OCI-M2 (cell line): ENCODE results near the gene PIM3.

Experiments
- DNase-seq: peaks from one replicate; lab custom pipeline; 2025; ENCODE audit not compliant: unreplicated experiment; lab: John Stamatoyannopoulos, UW

Gene PIM3

DNA sequence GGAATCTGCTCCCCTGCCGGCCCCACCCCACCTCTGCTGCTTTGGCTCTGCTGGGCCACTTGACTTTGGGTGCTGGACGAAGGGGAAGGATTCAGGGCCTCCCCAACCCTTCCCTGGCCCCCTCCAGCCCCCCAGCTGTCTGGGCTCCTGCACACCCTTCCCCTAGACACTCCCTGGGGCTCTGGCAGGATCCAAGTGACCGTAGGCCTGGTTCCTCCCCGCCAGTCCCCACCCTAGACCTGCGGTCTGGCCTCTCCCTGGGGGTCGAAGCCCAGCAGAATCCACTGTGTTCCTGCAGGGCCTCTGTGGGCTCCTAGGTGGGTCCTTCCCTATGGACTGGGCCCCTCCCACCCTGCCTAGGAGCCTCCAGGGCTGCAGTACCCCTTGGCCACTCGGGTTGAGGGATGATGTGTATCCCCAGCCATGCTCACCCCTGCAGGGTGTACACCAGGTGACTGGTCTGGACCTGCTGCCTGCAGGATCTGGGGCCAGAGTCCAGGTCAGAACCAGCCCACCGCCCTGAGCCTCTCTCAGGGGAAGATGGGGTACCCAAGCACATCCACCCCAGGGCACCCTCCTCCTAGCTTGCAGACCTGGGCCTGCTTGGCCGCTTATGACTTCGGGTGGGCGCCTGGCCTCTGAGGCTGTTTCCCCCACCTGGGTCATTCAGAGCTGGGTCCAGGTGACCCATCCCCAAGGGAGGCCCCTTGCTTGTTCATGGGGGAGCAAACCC, 5.6 kb downstream of the PIM3 start:
- no peak for DNase-seq

GRCh38 chr22:49966774-49967705, 6.5 kb downstream of the PIM3 start:
- DNase-seq = no peak

GRCh38 chr22:49967706-49968208, 7.2 kb downstream of the PIM3 start:
- DNase-seq = no peak

- DNase-seq = no peak
Measured at GRCh38 chr22:49968313-49968830, 7.8 kb downstream of the PIM3 start.

DNA sequence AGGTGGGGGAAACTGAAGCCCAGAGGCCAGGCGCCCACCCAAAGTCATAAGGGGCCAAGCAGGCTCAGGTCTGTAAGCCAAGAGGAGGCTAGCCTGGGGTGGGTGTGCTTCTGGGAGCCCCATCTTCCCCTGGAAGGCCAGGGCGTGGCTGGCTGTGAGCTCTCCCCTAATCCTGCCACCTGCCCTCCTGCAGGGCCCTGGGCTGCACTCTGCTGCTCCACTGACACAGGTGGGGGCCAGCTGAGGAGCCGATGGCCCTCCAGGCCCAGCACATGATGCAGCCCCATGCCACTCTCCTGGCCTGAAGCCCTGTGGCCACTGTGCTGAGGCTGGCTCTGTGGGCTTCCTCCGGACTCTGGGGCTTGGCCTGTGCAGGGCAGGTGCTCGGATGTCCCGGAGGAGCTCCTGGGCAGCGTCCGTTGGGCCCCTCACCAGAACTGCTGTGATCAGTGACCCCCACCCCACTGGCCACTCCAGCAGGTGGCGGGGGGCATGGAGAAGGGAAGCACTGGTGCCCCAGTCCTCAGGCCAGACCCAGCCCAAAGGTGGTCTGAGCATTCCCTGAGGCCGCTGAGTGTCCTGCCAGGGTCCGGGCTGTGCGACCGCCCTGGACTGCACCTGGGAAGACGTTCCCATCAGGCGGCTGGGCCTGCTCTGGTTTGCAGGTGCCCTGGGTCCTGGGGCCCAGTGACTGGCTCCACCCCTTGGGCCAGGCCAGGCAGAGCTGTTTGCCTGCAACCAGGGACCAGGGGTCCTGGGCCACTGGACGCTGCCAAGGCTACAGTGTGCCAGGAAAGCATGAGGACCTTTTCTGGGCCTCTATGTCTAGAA, 8.5 kb downstream of the PIM3 start:
- DNase-seq = no peak

GRCh38 chr22:49969751-49970527, 9.4 kb downstream of the PIM3 start:
- no peak for DNase-seq

DNA sequence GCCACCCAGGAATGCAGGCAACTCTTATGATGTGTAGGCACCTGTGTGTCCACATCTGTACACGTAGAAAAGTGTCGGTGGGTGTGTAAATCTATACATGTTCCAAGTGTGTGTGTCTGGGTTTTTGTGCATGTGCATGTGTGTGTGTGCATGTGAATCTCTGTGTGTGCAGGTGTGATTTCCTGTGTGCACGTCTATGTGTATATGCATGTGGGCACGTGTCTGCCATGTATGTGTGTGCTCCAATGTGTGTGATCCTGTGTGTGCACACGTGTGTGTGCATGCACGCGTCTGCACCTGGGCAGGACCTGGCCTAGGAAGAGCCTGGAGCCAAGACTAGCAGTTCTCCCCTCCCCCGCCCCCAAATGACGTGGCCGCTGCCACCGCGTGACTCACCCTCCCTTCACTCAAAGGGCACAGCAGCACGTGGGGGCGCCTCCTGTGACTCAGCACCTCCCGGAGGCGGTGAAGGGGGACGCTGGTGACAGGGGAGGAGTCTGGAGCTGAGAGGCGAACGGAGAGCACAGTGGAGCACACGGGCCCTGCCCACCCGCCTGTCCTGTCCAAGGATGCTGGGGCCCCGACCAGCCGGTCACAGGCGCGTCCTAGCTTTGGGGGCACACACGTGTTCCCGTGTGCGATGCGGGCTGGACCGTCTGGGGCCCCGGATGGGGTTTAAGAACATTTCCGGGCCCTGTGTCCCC, 10.1 kb downstream of the PIM3 start:
- peak; percentile 41 for DNase-seq

DNA sequence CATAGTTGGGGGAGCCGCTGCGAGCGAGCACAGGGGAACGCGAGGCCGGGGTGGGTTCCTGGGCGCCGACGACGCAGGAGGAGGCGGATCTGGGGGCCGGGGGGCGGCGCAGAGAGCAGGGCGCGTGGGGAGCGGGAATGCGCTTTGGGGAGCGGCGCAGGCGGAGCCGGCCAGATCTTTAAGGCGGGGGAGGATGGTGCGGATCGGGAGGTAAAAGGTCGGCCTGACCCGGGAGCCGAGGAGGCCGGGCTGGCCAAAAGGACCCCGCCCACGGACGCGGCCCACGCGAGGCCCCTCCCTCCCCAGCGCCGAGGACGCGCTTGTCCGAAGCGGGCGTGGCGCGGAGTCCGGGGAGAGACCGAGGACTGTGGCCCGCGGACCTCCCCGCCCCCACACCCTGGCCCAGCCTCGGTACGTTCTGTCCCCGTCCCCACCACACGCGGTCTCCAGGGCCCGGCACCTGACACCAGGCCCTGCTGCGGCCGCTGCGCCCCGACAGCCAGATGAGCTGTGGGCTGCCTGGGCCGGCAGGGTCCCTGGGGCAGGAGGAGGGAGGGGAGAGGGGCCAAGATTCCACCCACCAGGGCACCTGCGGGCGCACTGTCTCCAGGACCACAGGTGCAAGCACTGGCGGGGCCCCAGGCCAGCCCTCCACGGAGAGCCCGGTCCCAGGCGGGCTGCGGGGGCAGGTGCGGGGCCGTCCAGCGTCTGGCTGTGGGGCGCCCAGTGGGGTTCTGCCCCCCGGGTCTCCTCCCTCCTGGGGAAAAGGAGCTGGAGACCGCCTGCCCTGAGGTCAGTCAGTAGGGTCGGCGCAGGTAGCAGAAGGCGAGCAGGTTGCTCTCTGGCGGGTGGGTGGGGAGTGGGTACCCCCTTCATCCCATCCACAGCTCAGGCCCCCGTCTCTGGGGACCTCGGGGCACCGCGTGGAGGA, 10.9 kb downstream of the PIM3 start:
- no peak for DNase-seq

DNA sequence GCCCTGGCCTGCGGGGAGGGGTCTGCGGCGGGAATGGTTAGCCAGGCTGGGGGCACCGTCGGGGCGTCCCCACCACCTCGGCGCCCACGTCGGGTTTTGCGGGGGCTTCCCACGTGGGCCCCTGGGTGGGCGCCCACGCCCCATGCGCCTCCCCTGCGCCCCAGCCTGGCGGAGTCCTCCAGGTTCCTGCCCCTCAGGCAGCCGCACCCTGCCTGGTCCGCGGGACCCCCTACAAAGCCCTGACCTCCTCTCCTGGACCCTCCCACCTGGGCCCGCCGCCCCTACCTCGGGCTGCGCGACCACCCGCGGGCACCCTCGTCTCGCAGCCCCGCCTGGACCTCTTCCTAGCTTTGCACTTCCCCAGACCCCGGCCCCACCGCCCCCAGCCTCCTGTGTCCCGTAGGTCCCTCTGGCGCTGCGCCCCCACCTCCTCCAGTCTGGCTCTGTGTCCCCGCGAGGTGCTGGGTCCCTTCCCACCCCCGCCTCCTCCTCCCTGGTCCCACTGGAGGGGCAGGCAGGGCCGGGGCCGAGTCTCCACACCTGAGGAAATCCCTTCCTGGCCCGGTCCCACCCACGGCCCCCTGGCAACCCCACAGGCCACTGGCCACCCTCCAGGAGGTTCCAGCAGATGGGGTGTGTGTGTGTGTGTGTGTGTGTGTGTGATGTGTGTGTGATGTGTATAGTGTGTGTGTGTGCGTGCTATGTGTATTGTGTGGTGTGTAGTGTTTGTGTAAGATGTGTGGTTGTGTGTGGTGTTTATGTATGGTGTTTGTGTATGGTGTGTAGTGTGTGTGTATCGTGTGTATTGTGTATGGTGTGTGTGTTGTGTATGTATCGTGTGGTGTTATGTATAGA, 11.8 kb downstream of the PIM3 start:
- no peak for DNase-seq

DNA sequence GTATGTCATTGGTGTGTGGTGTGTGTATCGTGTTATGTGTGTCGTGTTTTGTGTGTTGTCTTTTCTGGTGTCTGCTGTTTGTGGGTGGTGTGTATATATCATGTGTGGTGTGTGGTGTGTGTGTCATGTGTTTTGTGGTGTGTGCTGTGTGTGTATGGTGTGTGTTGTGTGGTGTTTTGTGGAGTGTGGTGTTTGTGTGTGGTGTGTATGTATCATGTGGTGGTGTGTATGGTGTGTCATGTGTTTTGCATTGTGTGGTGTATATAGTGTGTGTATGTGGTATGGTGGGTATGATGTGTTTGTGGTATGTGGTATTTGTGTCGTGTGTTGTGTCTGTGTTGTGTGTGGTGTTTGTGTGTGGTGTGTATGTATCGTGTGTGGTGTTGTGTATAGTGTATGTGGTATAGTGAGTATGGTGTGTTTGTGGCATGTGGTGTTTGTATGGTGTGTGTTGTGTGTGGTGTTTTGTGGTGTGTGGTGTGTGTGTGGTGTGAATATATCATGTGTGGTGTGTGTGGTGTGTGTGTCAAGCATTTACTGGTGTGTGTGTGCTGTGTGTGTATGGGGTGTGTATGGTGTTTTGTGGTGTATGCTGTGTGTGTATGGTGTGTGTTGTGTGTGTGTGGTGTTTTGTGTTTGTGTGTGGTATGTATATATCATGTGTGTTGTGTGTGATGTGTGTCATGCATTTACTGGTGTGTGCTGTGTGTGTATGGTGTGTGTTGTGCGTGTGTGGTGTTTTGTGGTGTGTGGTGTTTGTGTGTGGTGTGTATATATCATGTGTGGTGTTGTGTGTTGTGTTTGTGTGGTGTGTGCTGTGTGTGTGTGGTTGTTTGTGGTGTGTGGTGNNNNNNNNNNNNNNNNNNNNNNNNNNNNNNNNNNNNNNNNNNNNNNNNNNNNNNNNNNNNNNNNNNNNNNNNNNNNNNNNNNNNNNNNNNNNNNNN, 12.7 kb downstream of the PIM3 start:
- no peak for DNase-seq

- no peak for DNase-seq
Measured at GRCh38 chr22:49975543-49976389, 15.2 kb downstream of the PIM3 start.

DNA sequence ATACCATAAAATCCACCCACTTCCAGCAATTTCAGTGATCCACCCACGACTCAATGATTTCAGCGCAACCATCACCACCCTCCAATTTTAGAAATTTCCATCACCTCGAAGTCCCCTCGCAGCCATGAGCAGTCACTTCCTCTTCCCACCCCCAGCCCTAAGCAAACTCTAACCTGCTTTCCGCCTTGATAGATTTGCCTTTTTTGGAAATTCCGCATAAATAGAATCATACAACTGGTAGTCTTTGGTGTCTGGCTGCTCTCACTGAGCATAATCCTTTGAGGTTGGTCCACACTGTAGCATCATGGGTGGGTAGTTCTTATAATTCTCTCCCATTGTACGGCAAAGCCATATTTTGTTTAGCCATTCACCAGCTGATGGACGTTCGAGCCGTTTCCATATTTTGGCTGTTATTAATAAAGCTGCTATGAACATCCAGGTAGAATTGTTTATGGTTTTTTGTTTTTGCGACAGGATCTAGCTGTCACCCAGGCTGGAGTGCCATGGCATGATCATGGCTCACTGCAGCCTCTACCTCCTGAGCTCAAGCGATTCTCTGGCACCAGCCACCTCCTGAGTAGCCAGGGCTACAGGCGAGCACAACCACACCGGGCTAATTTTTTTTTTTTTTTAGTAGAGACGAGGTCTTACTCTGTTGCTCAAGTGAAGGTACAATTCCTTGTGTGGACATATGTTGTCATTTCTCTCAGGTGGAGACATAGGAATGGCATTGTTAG, 16.0 kb downstream of the PIM3 start:
- no peak for DNase-seq

DNA sequence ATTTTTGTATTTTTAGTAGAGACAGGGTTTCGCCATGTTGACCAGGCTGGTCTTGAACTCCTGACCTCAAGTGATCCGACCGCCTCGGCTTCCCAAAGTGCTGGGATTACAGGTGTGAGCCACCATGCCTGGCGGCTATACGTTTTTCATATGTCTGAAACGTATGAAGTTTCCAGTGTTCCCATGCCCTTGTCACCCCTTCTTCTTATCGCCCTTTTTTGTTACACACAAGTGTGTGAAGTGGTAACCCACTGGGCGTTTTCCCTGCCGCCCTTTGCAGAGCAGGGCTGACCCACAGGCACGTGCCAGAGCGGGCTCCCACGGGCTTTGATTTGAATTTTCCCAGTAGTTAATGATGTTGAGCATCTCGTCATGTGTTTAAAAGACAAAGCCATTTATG, 17.0 kb downstream of the PIM3 start:
- no peak for DNase-seq

DNA sequence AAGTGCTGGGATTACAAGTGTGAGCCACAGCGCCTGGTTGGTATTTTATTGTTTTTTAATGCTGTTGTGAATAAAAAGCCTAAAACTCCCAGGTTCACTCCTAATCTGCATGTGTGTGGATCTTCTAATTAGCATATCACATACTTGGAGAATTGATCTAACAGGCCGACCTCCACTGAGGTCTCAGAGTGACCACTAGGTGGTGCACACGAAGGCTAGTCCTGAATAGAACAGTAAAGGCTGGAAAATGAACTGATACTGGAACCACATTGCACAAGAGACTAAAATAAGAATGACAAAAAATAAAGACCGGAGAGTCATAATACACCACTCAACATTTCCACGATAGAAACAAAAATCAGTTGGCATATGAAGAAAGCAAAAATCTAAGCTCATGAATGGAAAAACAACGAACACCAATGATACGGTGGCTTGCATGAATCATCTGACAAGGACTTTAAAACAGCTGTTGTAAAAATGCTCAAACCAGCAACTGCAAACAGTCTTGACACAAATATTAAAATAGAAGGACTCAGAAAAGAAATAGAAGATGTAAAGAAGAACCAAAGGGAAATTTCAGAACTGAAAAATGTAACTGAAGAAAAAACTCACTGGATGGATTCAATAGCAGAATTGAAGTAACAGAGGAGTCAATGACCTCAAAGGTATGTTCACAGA, 19.2 kb downstream of the PIM3 start:
- no peak for DNase-seq
